Skin of body (tissue), 2 donors: ENCODE measurements around the gene CACNA2D3. TPM values are rescaled to one million over a fixed set of nuclear protein-coding genes. Genes with fewer than 3 reads are reported as not detected.

Experiments used
- DNase-seq: peaks from one replicate; lab custom pipeline; 2025; lab: John Stamatoyannopoulos, UW
- total RNA-seq: library from RNA; depleted of rRNA; stranded (reverse); fragments of >200 nt; gene quantifications from one replicate; pipeline ENCODE4 v1.2.3, GENCODE V29; 2014

Gene CACNA2D3
- total RNA-seq, 1 donor from 2014 or later, result 1.2 TPM

GRCh38 chr3:54273791-54274190, 151.4 kb downstream of the CACNA2D3 start:
- DNase-seq, result no peak

- DNase-seq, result no peak
Measured at GRCh38 chr3:54274607-54275006, 152.3 kb downstream of the CACNA2D3 start.

- DNase-seq, result no peak
Measured at GRCh38 chr3:54279005-54279583, 156.7 kb downstream of the CACNA2D3 start.

- DNase-seq, result no peak
Measured at GRCh38 chr3:54283470-54283869, 161.1 kb downstream of the CACNA2D3 start.

DNA sequence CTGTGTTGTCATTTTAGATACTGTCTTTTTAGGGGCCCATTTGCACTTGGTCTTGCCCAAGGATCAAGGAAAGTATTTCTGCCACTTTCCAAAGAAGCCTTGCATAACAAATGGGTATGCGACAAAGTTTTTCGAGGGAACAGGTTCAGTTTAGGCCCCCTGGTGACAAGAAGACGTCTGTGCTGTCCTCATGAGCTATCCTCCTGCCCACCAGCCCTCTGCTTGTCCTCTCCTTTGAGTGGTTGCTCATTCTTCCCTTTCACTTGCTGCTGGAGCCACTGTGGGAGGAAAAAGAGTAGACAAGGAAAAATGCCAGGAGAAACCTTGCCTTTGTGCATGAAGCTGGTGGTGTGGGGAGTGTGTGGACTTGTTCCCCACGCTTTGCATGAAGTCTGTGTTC, 171.9 kb downstream of the CACNA2D3 start:
- DNase-seq, result no peak

DNA sequence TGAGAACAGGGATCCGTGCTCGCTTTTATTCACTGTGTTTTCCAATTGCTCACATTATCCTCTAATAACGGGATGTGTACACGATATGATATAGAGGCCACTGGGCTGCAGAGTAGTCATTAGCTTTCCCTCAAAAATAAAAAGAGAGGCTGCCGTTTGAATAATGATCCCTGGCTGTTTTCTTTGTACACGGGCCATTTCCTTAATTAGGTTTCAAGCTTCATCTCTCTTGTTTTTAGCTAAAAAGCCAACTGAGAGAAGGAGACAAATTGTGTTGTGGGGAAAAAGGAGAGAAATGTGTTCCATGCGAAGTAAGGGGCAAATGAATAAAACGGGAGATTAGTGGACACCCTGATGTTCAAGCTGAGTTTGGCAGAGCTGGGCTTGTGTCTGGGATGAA, 174.2 kb downstream of the CACNA2D3 start:
- DNase-seq, result no peak

DNA sequence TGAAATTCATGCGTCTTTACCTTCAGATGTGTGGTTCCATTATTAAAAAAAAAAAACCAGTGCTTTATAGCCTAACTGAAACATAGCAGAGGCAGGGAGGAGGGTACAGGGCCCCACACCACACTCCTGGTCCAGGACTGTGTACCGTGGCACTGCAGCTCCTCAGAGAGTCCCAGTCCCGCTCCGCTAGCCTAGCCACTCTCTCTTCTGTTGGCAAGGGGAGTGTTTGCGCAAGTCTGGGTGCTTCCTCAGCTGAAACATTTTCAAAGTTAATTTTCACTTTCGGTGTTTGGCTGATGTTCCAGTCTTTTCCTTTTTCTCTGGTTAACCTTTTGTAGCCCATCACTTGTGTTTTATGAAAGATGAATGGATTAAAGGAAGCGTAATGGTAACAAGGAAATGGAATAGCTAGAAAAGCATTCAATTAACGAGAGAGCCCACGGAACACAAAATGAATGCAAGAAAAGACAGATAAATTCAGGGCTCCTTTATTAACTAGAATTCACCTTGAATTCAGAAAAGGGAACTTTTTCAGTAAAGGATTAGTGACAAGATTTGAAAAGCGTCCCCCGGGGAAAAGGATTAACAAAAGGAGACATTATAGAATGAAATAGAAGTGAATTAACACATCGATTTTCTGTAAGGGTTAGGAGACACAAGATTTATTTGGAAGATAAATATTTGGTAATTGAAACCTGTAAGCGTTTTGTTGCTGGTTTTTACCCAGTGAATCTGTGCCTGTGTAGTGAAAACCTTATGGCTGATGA, 177.0 kb downstream of the CACNA2D3 start:
- DNase-seq, result no peak

GRCh38 chr3:54303517-54304375, 181.4 kb downstream of the CACNA2D3 start:
- DNase-seq, result no peak

GRCh38 chr3:54304877-54305276, 182.5 kb downstream of the CACNA2D3 start:
- no peak for DNase-seq

GRCh38 chr3:54305409-54306099, 183.2 kb downstream of the CACNA2D3 start:
- no peak for DNase-seq

GRCh38 chr3:54307566-54308180, 185.3 kb downstream of the CACNA2D3 start:
- no peak for DNase-seq

GRCh38 chr3:54309601-54310000, 187.2 kb downstream of the CACNA2D3 start:
- no peak for DNase-seq

GRCh38 chr3:54311211-54311747, 188.9 kb downstream of the CACNA2D3 start:
- DNase-seq, result no peak

DNA sequence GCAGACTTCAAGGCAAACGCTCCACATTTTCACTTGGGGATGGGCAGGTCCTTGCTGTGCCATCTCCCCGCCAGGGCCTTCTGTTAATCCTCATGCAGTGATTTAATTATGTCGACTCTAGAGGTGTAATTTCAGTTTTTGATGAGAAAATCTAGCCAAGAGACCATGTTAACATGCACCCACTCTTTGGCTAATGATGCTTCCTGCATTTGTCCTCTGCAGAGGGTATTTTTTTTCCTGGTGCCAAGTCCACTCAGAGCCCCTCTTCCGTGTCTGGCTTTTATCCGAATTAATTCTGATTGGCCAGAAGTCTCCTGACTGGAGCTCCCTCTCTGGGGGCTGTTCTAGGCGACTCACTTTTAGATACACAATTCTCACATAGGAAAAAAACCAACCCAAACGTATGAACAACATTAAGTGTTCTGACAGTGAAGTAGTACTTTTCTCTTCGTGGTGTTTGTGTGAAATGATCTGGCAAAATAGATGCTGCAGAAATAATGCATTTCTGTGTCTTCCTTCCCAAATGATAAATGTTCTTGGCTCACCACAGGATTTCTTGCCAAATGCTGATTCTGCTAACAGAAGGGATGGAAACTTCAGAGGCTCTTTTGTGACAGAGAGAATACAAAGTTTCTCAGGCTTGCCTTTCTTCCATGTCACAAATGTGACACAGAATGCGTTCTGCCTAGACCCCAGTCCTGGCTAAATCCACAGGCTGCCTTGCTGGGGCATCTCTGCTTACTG, 190.0 kb downstream of the CACNA2D3 start:
- DNase-seq, result no peak

DNA sequence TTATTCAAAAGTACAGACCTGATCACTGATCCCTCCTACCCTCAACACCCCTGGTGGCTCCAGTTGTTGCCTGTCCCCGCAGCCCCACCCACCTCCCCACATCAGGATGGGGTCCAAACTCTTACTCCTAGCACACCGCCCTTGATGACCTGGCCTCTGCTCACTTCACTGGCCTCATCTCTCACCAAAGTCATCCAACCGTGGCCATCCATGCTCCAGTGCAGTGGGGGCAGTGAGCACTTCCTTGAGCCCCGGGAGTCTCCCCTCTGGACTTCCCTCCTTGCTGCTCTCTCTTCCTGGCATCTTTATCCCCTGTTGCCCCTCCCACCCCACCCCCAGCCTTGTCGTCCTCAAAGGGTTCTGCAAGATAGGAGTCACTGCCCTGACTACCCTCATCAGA, 191.1 kb downstream of the CACNA2D3 start:
- DNase-seq, result no peak

- no peak for DNase-seq
Measured at GRCh38 chr3:54321520-54321919, 199.2 kb downstream of the CACNA2D3 start.

- no peak for DNase-seq
Measured at GRCh38 chr3:54322354-54322753, 200.0 kb downstream of the CACNA2D3 start.

DNA sequence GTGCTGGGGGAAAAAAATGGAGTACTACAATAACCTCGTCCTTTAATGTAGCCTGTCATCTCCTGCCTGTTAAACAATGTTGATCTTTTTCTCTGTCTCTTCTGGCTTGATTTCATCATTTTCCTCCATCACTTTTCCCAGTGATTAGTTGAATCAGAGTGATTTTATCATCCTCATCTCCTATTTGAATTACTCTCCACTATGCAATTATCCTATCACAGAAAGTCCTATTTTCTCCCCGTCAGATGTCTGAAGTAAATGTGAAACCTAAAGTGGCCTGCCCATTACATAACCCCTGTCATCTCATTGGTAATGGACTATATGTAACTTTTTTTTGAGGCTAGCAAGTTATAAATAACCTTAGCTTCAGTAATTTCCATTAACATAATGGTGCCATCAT, 201.8 kb downstream of the CACNA2D3 start:
- no peak for DNase-seq

GRCh38 chr3:54326951-54327350, 204.6 kb downstream of the CACNA2D3 start:
- DNase-seq, result no peak

- DNase-seq, result no peak
Measured at GRCh38 chr3:54331341-54331740, 209.0 kb downstream of the CACNA2D3 start.
